ENCODE measurements around the gene ZFP62. TPM values are rescaled to one million over a fixed set of nuclear protein-coding genes. Genes with fewer than 3 reads are reported as not detected.

The ZFP62 gene
- total and polyA plus RNA-seq, 2 donors (not counting 1 experiment from before 2014, with no cell fraction given): 14.4 to 24.1 TPM

DNA sequence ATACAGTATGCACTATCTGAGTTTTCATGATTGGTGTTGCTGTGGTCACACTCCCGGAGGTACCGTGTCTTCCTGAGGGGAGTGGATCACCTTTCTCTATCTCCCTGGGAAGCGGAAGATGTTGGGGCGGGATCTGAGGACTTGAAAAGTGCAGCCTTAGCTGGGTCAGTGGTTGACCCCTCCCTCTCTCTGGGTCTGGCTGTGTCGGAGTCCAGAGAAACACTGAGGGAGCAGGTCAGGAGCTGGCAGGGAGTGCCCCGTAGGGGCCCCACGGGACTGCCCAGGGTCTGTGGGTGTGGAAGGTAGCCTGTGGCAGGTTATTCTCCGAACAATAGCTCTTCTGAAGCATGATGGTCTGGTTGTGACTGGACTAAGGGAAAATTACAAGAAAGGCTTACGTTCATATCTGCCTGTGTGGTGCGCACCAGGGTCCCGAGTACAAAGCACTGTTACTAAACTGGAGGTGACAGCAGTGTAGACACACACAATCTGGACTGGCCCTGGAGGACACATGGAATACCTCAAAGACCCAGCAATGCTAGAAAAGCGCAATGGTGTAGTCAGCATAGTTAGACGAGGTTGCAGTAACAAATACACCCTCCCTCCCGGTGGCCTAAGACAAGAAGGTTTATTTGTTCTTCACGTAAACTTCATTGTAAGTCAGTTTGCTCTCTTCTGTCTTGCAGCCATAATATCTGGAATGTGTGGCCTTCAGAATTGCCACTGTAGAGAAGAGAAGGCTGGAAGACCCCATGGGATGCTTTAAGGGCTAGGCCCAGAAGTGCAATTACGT lies 9.4 kb upstream of the ZFP62 start:
- Histone ChIP-seq H3K9ac (ENCODE audit: insufficient read depth, low read length) (no peak overlapping the region), H3K9me3 (ENCODE audit: control insufficient read depth, insufficient read depth, low read depth, low read length) (no peaks in the 10 kb centered on the region), H3K79me2 (ENCODE audit: control insufficient read depth, insufficient read depth, low read length) (no peaks in the 10 kb centered on the region), H2AFZ (ENCODE audit: low read length) (no peak overlapping the region), H3K36me3 (ENCODE audit: control insufficient read depth, insufficient read depth, low read length) (no peaks in the 10 kb centered on the region), H4K20me1 (ENCODE audit: control insufficient read depth, extremely low read depth, insufficient read depth, low read length) (no peaks in the 10 kb centered on the region), H3K4me2 (ENCODE audit: extremely low read depth, insufficient read depth, low read length) (no peak overlapping the region), H3K27me3 (ENCODE audit: control insufficient read depth, insufficient read depth, low read length) (no peaks in the 10 kb centered on the region), H3K27ac (ENCODE audit: insufficient read depth, low read length) (no peak overlapping the region), H3K4me3 (replicated peaks in 1 of 4; ENCODE audit: control extremely low read depth in 1 of 4, insufficient read depth in 1 of 4, low read depth in 3 of 4, low read length in 4 of 4) (no peak overlapping the region), H3K4me1 (ENCODE audit: control insufficient read depth, extremely low read depth, insufficient read depth, low read length) (no peaks in the 10 kb centered on the region)
- no peak for TF ChIP-seq EZH2 (IDR thresholded peaks at IDR 0.05; ENCODE audit: low read length, missing control alignments)
- TF ChIP-seq, protein P1, sequence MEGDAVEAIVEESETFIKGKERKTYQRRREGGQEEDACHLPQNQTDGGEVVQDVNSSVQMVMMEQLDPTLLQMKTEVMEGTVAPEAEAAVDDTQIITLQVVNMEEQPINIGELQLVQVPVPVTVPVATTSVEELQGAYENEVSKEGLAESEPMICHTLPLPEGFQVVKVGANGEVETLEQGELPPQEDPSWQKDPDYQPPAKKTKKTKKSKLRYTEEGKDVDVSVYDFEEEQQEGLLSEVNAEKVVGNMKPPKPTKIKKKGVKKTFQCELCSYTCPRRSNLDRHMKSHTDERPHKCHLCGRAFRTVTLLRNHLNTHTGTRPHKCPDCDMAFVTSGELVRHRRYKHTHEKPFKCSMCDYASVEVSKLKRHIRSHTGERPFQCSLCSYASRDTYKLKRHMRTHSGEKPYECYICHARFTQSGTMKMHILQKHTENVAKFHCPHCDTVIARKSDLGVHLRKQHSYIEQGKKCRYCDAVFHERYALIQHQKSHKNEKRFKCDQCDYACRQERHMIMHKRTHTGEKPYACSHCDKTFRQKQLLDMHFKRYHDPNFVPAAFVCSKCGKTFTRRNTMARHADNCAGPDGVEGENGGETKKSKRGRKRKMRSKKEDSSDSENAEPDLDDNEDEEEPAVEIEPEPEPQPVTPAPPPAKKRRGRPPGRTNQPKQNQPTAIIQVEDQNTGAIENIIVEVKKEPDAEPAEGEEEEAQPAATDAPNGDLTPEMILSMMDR (conservative IDR thresholded peaks at IDR 0.05 in 1 of 2, IDR thresholded peaks at IDR 0.05 in 1 of 2; ENCODE audit: low read depth in 1 of 2, low read length in 2 of 2): no peak
- DNase-seq (ENCODE audit: low read depth in 2 of 2): no peak

DNA sequence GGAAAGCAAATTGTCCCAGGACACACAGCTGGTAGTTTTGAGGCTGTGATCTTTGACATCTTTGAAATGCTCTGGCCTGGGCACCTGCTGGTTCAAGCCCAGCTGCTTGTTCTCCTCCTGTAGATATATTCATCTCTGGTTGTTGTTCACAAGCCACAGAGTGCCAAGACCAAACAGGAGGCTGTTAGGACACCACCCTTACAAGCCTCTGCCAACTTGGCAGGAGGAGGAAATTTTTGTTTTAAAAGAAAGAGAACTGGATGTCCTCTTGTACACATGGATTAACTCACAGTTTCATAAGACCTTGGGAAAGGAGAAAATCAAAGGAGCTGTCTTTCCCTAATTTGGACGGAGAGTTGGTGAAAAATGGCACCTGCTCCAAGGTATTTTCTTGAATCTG lies 8.5 kb upstream of the ZFP62 start:
- no peak overlapping the region for H2AFZ ChIP-seq (ENCODE audit: low read length)
- H3K9ac ChIP-seq (ENCODE audit: insufficient read depth, low read length): no peak overlapping the region
- no peaks in the 10 kb centered on the region for H3K4me1 ChIP-seq (ENCODE audit: control insufficient read depth, extremely low read depth, insufficient read depth, low read length)
- DNase-seq (ENCODE audit: low read depth in 2 of 2): no peak
- H3K9me3 ChIP-seq (ENCODE audit: control insufficient read depth, insufficient read depth, low read depth, low read length): no peaks in the 10 kb centered on the region
- TF ChIP-seq EZH2 (IDR thresholded peaks at IDR 0.05; ENCODE audit: low read length, missing control alignments): no peak
- TF ChIP-seq, protein P1 (conservative IDR thresholded peaks at IDR 0.05 in 1 of 2, IDR thresholded peaks at IDR 0.05 in 1 of 2; ENCODE audit: low read depth in 1 of 2, low read length in 2 of 2): no peak
- H4K20me1 ChIP-seq (ENCODE audit: control insufficient read depth, extremely low read depth, insufficient read depth, low read length): no peaks in the 10 kb centered on the region
- no peaks in the 10 kb centered on the region for H3K36me3 ChIP-seq (ENCODE audit: control insufficient read depth, insufficient read depth, low read length)
- no peaks in the 10 kb centered on the region for H3K79me2 ChIP-seq (ENCODE audit: control insufficient read depth, insufficient read depth, low read length)
- no peak overlapping the region for H3K4me2 ChIP-seq (ENCODE audit: extremely low read depth, insufficient read depth, low read length)
- H3K27ac ChIP-seq (ENCODE audit: insufficient read depth, low read length): no peak overlapping the region
- H3K4me3 ChIP-seq (replicated peaks in 1 of 4; ENCODE audit: control extremely low read depth in 1 of 4, insufficient read depth in 1 of 4, low read depth in 3 of 4, low read length in 4 of 4): no peak overlapping the region
- H3K27me3 ChIP-seq (ENCODE audit: control insufficient read depth, insufficient read depth, low read length): no peaks in the 10 kb centered on the region

DNA sequence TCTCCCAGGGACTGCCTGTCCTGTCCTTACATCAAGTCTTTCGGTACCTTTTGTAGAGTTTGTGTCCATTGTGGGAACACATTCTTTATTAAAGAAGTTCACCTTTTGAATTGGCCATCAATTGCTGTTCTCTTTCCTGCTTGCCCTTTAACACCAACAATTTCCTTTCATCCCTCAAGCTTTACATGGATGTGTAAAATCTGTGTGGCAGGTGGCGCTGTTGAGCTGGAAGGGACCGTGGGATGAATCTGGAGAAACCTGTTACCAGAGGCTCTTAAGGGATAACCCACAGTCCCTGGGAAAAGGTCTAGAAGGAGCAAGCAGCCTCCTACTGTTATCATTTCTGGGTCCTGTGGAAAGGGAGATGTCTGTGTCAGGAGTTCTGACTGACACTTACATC lies 7.9 kb upstream of the ZFP62 start:
- no peaks in the 10 kb centered on the region for H3K4me1 ChIP-seq (ENCODE audit: control insufficient read depth, extremely low read depth, insufficient read depth, low read length)
- H3K79me2 ChIP-seq (ENCODE audit: control insufficient read depth, insufficient read depth, low read length): no peaks in the 10 kb centered on the region
- H3K27ac ChIP-seq (ENCODE audit: insufficient read depth, low read length): no peak overlapping the region
- H3K9ac ChIP-seq (ENCODE audit: insufficient read depth, low read length): no peak overlapping the region
- no peak overlapping the region for H2AFZ ChIP-seq (ENCODE audit: low read length)
- no peak overlapping the region for H3K4me3 ChIP-seq (replicated peaks in 1 of 4; ENCODE audit: control extremely low read depth in 1 of 4, insufficient read depth in 1 of 4, low read depth in 3 of 4, low read length in 4 of 4)
- no peaks in the 10 kb centered on the region for H4K20me1 ChIP-seq (ENCODE audit: control insufficient read depth, extremely low read depth, insufficient read depth, low read length)
- TF ChIP-seq EZH2 (IDR thresholded peaks at IDR 0.05; ENCODE audit: low read length, missing control alignments): no peak
- TF ChIP-seq, protein P1 (conservative IDR thresholded peaks at IDR 0.05 in 1 of 2, IDR thresholded peaks at IDR 0.05 in 1 of 2; ENCODE audit: low read depth in 1 of 2, low read length in 2 of 2): peak; percentile 85 to 94
- no peak overlapping the region for H3K4me2 ChIP-seq (ENCODE audit: extremely low read depth, insufficient read depth, low read length)
- H3K9me3 ChIP-seq (ENCODE audit: control insufficient read depth, insufficient read depth, low read depth, low read length): no peaks in the 10 kb centered on the region
- H3K27me3 ChIP-seq (ENCODE audit: control insufficient read depth, insufficient read depth, low read length): no peaks in the 10 kb centered on the region
- H3K36me3 ChIP-seq (ENCODE audit: control insufficient read depth, insufficient read depth, low read length): no peaks in the 10 kb centered on the region
- DNase-seq (ENCODE audit: low read depth in 2 of 2): peak; percentile 47 to 75
